H9 (cell line): ENCODE measurements around the gene GSG1L. TPM values are rescaled to one million over a fixed set of nuclear protein-coding genes. Genes with fewer than 3 reads are reported as not detected.

Experiments
- DNase-seq: peaks from one replicate; pipeline ENCODE4 v3.0.0-alpha.2; 2017
- H2AFZ ChIP-seq: one replicate; pipeline ENCODE4 v1.6.1; 2013; ENCODE audit warnings: mild to moderate bottlenecking, low read length, control low read depth, moderate library complexity
- H2AK5ac ChIP-seq: 2 replicates; pipeline ENCODE4 v1.6.1; 2013; ENCODE audit warnings: low read length, control low read depth, mixed read lengths; ENCODE audit not compliant: insufficient read length
- H2BK120ac ChIP-seq: one replicate; pipeline ENCODE4 v1.6.1; 2013; ENCODE audit warnings: low read depth, mild to moderate bottlenecking, low read length, control low read depth, inconsistent platforms; ENCODE audit not compliant: poor library complexity, severe bottlenecking
- H2BK12ac ChIP-seq: 2 replicates; pipeline ENCODE4 v1.6.1; 2013; ENCODE audit warnings: low read length, control low read depth, mixed read lengths, low read depth; ENCODE audit not compliant: insufficient read length
- H2BK15ac ChIP-seq: 2 replicates; pipeline ENCODE4 v1.6.1; 2013; ENCODE audit warnings: low read depth, low read length, control low read depth
- H2BK20ac ChIP-seq: one replicate; pipeline ENCODE4 v1.6.1; 2013; ENCODE audit warnings: low read depth, mild to moderate bottlenecking, low read length, control low read depth, inconsistent platforms; ENCODE audit not compliant: poor library complexity, severe bottlenecking
- H2BK5ac ChIP-seq: 2 replicates; pipeline ENCODE4 v1.6.1; 2013; ENCODE audit warnings: low read length, control low read depth, mixed read lengths; ENCODE audit not compliant: insufficient read length
- H3K14ac ChIP-seq: 2 replicates; pipeline ENCODE4 v1.6.1; 2013; ENCODE audit warnings: low read length, control low read depth; ENCODE audit not compliant: insufficient read depth
- H3K18ac ChIP-seq: 2 replicates; pipeline ENCODE4 v1.6.1; 2013; ENCODE audit warnings: low read depth, mild to moderate bottlenecking, mixed read lengths, low read length, control low read depth; ENCODE audit not compliant: insufficient read length
- H3K23ac ChIP-seq: 2 replicates; pipeline ENCODE4 v1.6.1; 2013; ENCODE audit warnings: low read length, control low read depth, mixed read lengths, low read depth; ENCODE audit not compliant: insufficient read length
- H3K23me2 ChIP-seq: 2 replicates; pipeline ENCODE4 v1.6.1; 2013; ENCODE audit warnings: low read depth, mild to moderate bottlenecking, mixed read lengths, low read length, control low read depth; ENCODE audit not compliant: insufficient read length, poor library complexity, severe bottlenecking
- H3K27ac ChIP-seq: 2 replicates; pipeline ENCODE4 v1.5.1; 2013; ENCODE audit warnings: low read length, control low read depth, mixed read lengths, low read depth; ENCODE audit not compliant: insufficient read length
- H3K27me3 ChIP-seq: 2 replicates; pipeline ENCODE4 v1.6.1; 2013; ENCODE audit warnings: low read length, control low read depth, inconsistent platforms; ENCODE audit not compliant: insufficient read depth
- H3K4ac ChIP-seq: 2 replicates; pipeline ENCODE4 v1.6.1; 2013; ENCODE audit warnings: low read depth, mild to moderate bottlenecking, control low read depth, inconsistent platforms, low read length, moderate library complexity
- H3K4me1 ChIP-seq: 2 replicates; pipeline ENCODE4 v1.6.1; 2013; ENCODE audit warnings: low read length, control low read depth, inconsistent platforms; ENCODE audit not compliant: insufficient read depth
- H3K4me2 ChIP-seq: 2 replicates; pipeline ENCODE4 v1.6.1; 2013; ENCODE audit warnings: low read length, control low read depth, mixed read lengths; ENCODE audit not compliant: insufficient read length, insufficient read depth
- H3K56ac ChIP-seq: 2 replicates; pipeline ENCODE4 v1.6.1; 2013; ENCODE audit warnings: low read depth, mild to moderate bottlenecking, mixed read lengths, low read length, control low read depth; ENCODE audit not compliant: insufficient read length
- H3K79me1 ChIP-seq: 2 replicates; pipeline ENCODE4 v1.6.1; 2013; ENCODE audit warnings: low read depth, mild to moderate bottlenecking, moderate library complexity, low read length, control low read depth, inconsistent platforms; ENCODE audit not compliant: insufficient read depth, poor library complexity, severe bottlenecking
- H3K79me2 ChIP-seq: 2 replicates; pipeline ENCODE4 v1.6.1; 2013; ENCODE audit warnings: low read length, control low read depth, inconsistent platforms; ENCODE audit not compliant: insufficient read depth
- H3K9ac ChIP-seq: 2 replicates; pipeline ENCODE4 v1.6.1; 2013; ENCODE audit warnings: low read length, control low read depth, mixed read lengths; ENCODE audit not compliant: insufficient read length; ENCODE audit errors: extremely low read depth
- H3K9me3 ChIP-seq: one replicate; pipeline ENCODE4 v1.6.1; 2013; ENCODE audit warnings: low read depth, low read length, inconsistent platforms; ENCODE audit not compliant: control insufficient read depth
- H3T11ph ChIP-seq: one replicate; pipeline ENCODE4 v1.6.1; 2013; ENCODE audit warnings: mild to moderate bottlenecking, low read length, control low read depth, inconsistent platforms
- H4K20me1 ChIP-seq: one replicate; pipeline ENCODE4 v1.6.1; 2013; ENCODE audit not compliant: control insufficient read depth, insufficient read length, insufficient read depth
- H4K5ac ChIP-seq: 2 replicates; pipeline ENCODE4 v1.6.1; 2013; ENCODE audit warnings: low read depth, mild to moderate bottlenecking, mixed read lengths, low read length, control low read depth; ENCODE audit not compliant: insufficient read length
- H4K8ac ChIP-seq: replicated peaks from 2 replicates; pipeline ENCODE4 v1.6.1; 2013; ENCODE audit warnings: low read length, control low read depth, mixed read lengths, low read depth; ENCODE audit not compliant: insufficient read length
- H4K91ac ChIP-seq: 2 replicates; pipeline ENCODE4 v1.6.1; 2013; ENCODE audit warnings: low read depth, mild to moderate bottlenecking, moderate library complexity, mixed read lengths, low read length, control low read depth; ENCODE audit not compliant: insufficient read length
- H3K27ac Mint-ChIP-seq, 3 experiments: 2 replicates in 2 of 3; 3 replicates in 1 of 3; pipeline ENCODE4 v1.8.0; 2020 to 2021; ENCODE audit warnings: mixed read lengths in 3 of 3, mild to moderate bottlenecking in 1 of 3, moderate library complexity in 1 of 3
- H3K27me3 Mint-ChIP-seq: 2 replicates; pipeline ENCODE4 v1.8.0; 2021; ENCODE audit warnings: low read depth, mild to moderate bottlenecking, moderate library complexity, mixed read lengths
- H3K36me3 Mint-ChIP-seq, 3 experiments: 2 replicates in 2 of 3; 3 replicates in 1 of 3; pipeline ENCODE4 v1.8.0; 2020 to 2021; ENCODE audit warnings: low read depth in 3 of 3, mixed read lengths in 3 of 3; ENCODE audit not compliant: insufficient read depth in 1 of 3
- H3K4me1 Mint-ChIP-seq, 2 experiments: 2 replicates each; pipeline ENCODE4 v1.8.0; 2020; ENCODE audit warnings: mixed read lengths in 2 of 2
- H3K4me3 Mint-ChIP-seq, 2 experiments: 2 replicates in 1 of 2; 3 replicates in 1 of 2; pipeline ENCODE4 v1.8.0; 2020 to 2021; ENCODE audit warnings: mild to moderate bottlenecking in 2 of 2, mixed read lengths in 2 of 2, moderate library complexity in 1 of 2
- H3K9me3 Mint-ChIP-seq, 2 experiments: 2 replicates in 1 of 2; 3 replicates in 1 of 2; pipeline ENCODE4 v1.8.0; 2020; ENCODE audit warnings: mild to moderate bottlenecking in 2 of 2, mixed read lengths in 2 of 2, moderate library complexity in 1 of 2
- CTCF ChIP-seq: fragments of 200-600 bp; sonication (generic); conservative IDR thresholded peaks from 3 replicates; pipeline ENCODE4 v1.8.0; 2021; ENCODE audit warnings: antibody characterized with exemption, mild to moderate bottlenecking
- WGBS: extraction: QIAGEN DNeasy Blood & Tissue Kit; methylation state at CpG from one replicate; pipeline ENCODE4 v1.1.7; 2013; ENCODE audit warnings: missing lambda C conversion rate, low lambda C conversion rate, mixed read lengths; ENCODE audit not compliant: insufficient read length; ENCODE audit errors: extremely low coverage; 5-methylcytosine and 5-hydroxymethylcytosine counted together
- total RNA-seq: library from RNA; stranded (reverse); gene quantifications from 2 replicates; pipeline ENCODE4 v1.2.1, GENCODE V29; 2021

GSG1L gene
- total RNA-seq, 1 experiment from 2014 or later, result 0.35 TPM

DNA sequence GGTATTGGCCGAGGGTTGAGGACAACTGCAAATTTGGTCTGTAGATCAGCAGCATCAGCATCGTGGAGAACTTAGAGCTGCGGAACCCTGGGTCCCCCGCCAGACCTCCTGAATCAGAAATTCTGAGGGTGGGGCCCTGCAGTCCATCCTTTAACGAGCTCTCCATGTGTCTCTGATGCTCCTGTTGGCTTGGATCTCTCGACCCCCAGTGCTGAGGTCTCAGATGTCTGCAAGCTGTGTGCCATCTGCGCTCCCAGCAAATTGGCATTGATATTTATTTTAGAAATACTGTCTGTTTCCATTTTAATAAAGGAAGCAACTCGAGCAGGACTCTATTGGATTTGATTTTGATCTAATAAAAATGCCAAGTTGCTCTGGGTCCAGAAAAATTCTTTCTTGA lies 263.6 kb downstream of the GSG1L start:
- WGBS, result no CpG with 5 or more reads among the region's 8 CpGs
- Mint-ChIP-seq H3K27ac (no peak overlapping the region), H3K36me3 (no peaks in the 10 kb centered on the region), H3K4me3 (no peak overlapping the region), H3K9me3 (no peaks in the 10 kb centered on the region; a peak in 1 of 5 replicates), H3K4me1 (peaks cover 7 to 17% of the 10 kb centered on the region in 2 experiments), H3K27me3 (peaks cover 18% of the 10 kb centered on the region)
- Histone ChIP-seq H2BK15ac (no peak overlapping the region), H2BK120ac (no peak overlapping the region), H3K9me3 (no peaks in the 10 kb centered on the region), H2BK20ac (no peak overlapping the region), H3K23me2 (no peaks in the 10 kb centered on the region), H4K5ac (no peak overlapping the region), H3K79me1 (no peaks in the 10 kb centered on the region), H3K79me2 (no peaks in the 10 kb centered on the region), H3K4me1 (no peaks in the 10 kb centered on the region), H2AK5ac (no peak overlapping the region), H2AFZ (no peak overlapping the region), H4K20me1 (no peaks in the 10 kb centered on the region), H2BK5ac (no peak overlapping the region), H3K27me3 (no peaks in the 10 kb centered on the region), H3T11ph (no peak overlapping the region), H3K18ac (no peak overlapping the region), H3K23ac (no peak overlapping the region), H2BK12ac (no peak overlapping the region), H3K14ac (no peak overlapping the region), H3K27ac (no peak overlapping the region), H3K4me2 (no peak overlapping the region), H4K8ac (no peak overlapping the region), H3K9ac (no peak overlapping the region), H3K4ac (no peak overlapping the region), H4K91ac (no peak overlapping the region), H3K56ac (no peak overlapping the region)
- no peak for TF ChIP-seq CTCF
- no peak for DNase-seq
